HepG2 (cell line): ENCODE data around the gene NSUN2. TPM values are rescaled to one million over a fixed set of nuclear protein-coding genes. Genes with fewer than 3 reads are reported as not detected.

Experiments
- ARID4A ChIP-seq: sonication (generic); formaldehyde crosslinking; IDR thresholded peaks from 2 replicates; pipeline ENCODE4 v1.5.0; 2020; ENCODE audit warnings: mild to moderate bottlenecking, missing genetic modification reagents, borderline replicate concordance
- DBP ChIP-seq: sonication (generic); formaldehyde crosslinking; IDR thresholded peaks from 2 replicates; pipeline ENCODE4 v1.4.0; 2020; ENCODE audit warnings: missing genetic modification reagents; ENCODE audit errors: not compliant biosample characterization
- ETV5 ChIP-seq: IDR thresholded peaks from 2 replicates; pipeline ENCODE4 v1.6.1; 2018; ENCODE audit warnings: missing biosample characterization, missing genetic modification reagents, inconsistent platforms, borderline replicate concordance
- HNF1A ChIP-seq, 2 experiments: sonication (generic) in 1 of 2; formaldehyde crosslinking in 1 of 2; IDR thresholded peaks; 2 replicates each; pipeline versions ENCODE4 v1.4.0 to v1.6.1; 2016 to 2020; ENCODE audit warnings: borderline replicate concordance in 1 of 2, low read depth in 1 of 2, mild to moderate bottlenecking in 1 of 2, missing genetic modification reagents in 1 of 2
- SOX6 ChIP-seq, 2 experiments: fragments of 450-650 bp in 1 of 2; sonication (generic) in 1 of 2; formaldehyde crosslinking in 1 of 2; IDR thresholded peaks; 2 replicates each; pipeline versions ENCODE4 v1.4.0 to v1.6.1; 2017 to 2020; ENCODE audit warnings: antibody characterized with exemption in 1 of 2, mild to moderate bottlenecking in 1 of 2, missing genetic modification reagents in 1 of 2
- TFE3 ChIP-seq: IDR thresholded peaks from 2 replicates; pipeline ENCODE4 v1.6.1; 2016
- USF2 ChIP-seq, 2 experiments: sonication (generic) in 1 of 2; formaldehyde crosslinking in 1 of 2; IDR thresholded peaks; 2 replicates each; pipeline versions ENCODE4 v1.5.1 to v1.6.1; 2011 to 2020; ENCODE audit warnings: borderline replicate concordance in 1 of 2, low read depth in 1 of 2, low read length in 1 of 2, mild to moderate bottlenecking in 1 of 2, missing genetic modification reagents in 1 of 2, moderate library complexity in 1 of 2
- ZFP91 ChIP-seq: sonication (generic); formaldehyde crosslinking; IDR thresholded peaks from 2 replicates; pipeline ENCODE4 v1.9.0; 2022; ENCODE audit warnings: missing genetic modification reagents, mild to moderate bottlenecking, borderline replicate concordance
- ZNF570 ChIP-seq: sonication (generic); formaldehyde crosslinking; IDR thresholded peaks from 2 replicates; pipeline ENCODE4 v1.4.0; 2020; ENCODE audit warnings: mild to moderate bottlenecking, missing genetic modification reagents, borderline replicate concordance
- ZSCAN31 ChIP-seq: sonication (generic); formaldehyde crosslinking; IDR thresholded peaks from 2 replicates; pipeline ENCODE4 v1.5.0; 2020; ENCODE audit warnings: low read depth, mild to moderate bottlenecking, missing genetic modification reagents
- polyA plus RNA-seq, 8 experiments: library from polyadenylated mRNA; depleted of rRNA in 3 of 8; stranded (reverse) in 7 of 8; unstranded in 1 of 8; fragments of >200 nt; fragmentation: Illumina TruSeq in 4 of 8; extraction: Trizol in 4 of 8; gene quantifications; 2 replicates each; pipeline versions ENCODE4 v1.2.1 to v1.2.3, GENCODE V29; 2011 to 2016; ENCODE audit warnings: low read depth in 4 of 8, missing spikeins in 1 of 8, mixed read lengths in 1 of 8; ENCODE audit not compliant: insufficient read depth in 1 of 8
- total RNA-seq, 5 experiments: library from RNA; depleted of rRNA; stranded (reverse); fragments of >200 nt; fragmentation: Illumina TruSeq; extraction: Trizol; gene quantifications; 2 replicates each; pipeline ENCODE4 v1.2.3, GENCODE V29; 2016; ENCODE audit warnings: low read depth in 1 of 5

The NSUN2 gene
- total and polyA plus RNA-seq, 2 of the 13 experiments (the other 11 are each of a cell fraction or from before 2014, with no cell fraction given): 51.7 to 69.1 TPM

- TF ChIP-seq ZSCAN31 (CRISPR knock-in tag) (peak; percentile 25; the same call in 1 of the 2 replicates), HNF1A (IDR thresholded peaks at IDR 0.05; ENCODE audit: low read depth) (no peak), HNF1A (CRISPR knock-in tag; IDR thresholded peaks at IDR 0.05; ENCODE audit: borderline replicate concordance) (peak; percentile 40; the same call in 1 of the 2 replicates), USF2 (IDR thresholded peaks at IDR 0.05; ENCODE audit: low read depth, low read length) (peak; percentile 83), USF2 (CRISPR knock-in tag; IDR thresholded peaks at IDR 0.05; ENCODE audit: borderline replicate concordance) (peak; percentile 90; the same call in 1 of the 2 replicates), ARID4A (CRISPR knock-in tag) (peak; percentile 90), ZFP91 (CRISPR knock-in tag) (peak; percentile 73), ZNF570 (CRISPR knock-in tag) (no peak), SOX6 (IDR thresholded peaks at IDR 0.05) (no peak), SOX6 (CRISPR knock-in tag; IDR thresholded peaks at IDR 0.05) (peak; percentile 18), ETV5 (CRISPR knock-in tag) (peak; percentile 91), DBP (CRISPR knock-in tag) (no peak), TFE3 (CRISPR knock-in tag) (no peak)
Observed at GRCh38 chr5:6632888-6633468, at the start of gene NSUN2, which contains the start of gene SRD5A1 (continued).
